Trophoblast cell (in vitro differentiated cells and primary cell): ENCODE data around the gene SNX6.

Source experiments
- DNase-seq, 2 donors: peaks; one replicate each; pipeline ENCODE4 v3.0.0-alpha.2; 2016
- H2AFZ ChIP-seq: 2 replicates; pipeline ENCODE4 v1.6.1; 2013; ENCODE audit warnings: low read length, moderate library complexity, mild to moderate bottlenecking; ENCODE audit not compliant: insufficient read depth, poor library complexity
- H2AK5ac ChIP-seq: 2 replicates; pipeline ENCODE4 v1.6.1; 2013; ENCODE audit warnings: mild to moderate bottlenecking, low read length
- H2BK120ac ChIP-seq: 2 replicates; pipeline ENCODE4 v1.6.1; 2013; ENCODE audit warnings: low read length, mild to moderate bottlenecking, moderate library complexity; ENCODE audit not compliant: insufficient read depth, poor library complexity
- H2BK12ac ChIP-seq: 2 replicates; pipeline ENCODE4 v1.6.1; 2013; ENCODE audit warnings: mild to moderate bottlenecking, low read length, moderate library complexity
- H2BK5ac ChIP-seq: 2 replicates; pipeline ENCODE4 v1.6.1; 2013; ENCODE audit warnings: low read length, low read depth, moderate library complexity, mild to moderate bottlenecking; ENCODE audit not compliant: poor library complexity
- H3K14ac ChIP-seq: 2 replicates; pipeline ENCODE4 v1.6.1; 2013; ENCODE audit warnings: mild to moderate bottlenecking, low read length
- H3K18ac ChIP-seq: 2 replicates; pipeline ENCODE4 v1.6.1; 2013; ENCODE audit warnings: mild to moderate bottlenecking, low read length
- H3K23ac ChIP-seq: 2 replicates; pipeline ENCODE4 v1.6.1; 2013; ENCODE audit warnings: low read length
- H3K27ac ChIP-seq: 2 replicates; pipeline ENCODE4 v1.5.1; 2013; ENCODE audit warnings: low read depth, mild to moderate bottlenecking, inconsistent platforms, low read length, moderate library complexity
- H3K27me3 ChIP-seq: 2 replicates; pipeline ENCODE4 v1.6.1; 2013; ENCODE audit warnings: inconsistent platforms, mild to moderate bottlenecking, low read length, moderate library complexity; ENCODE audit not compliant: insufficient read depth
- H3K36me3 ChIP-seq, 2 experiments: 1 replicate in 1 of 2; 2 replicates in 1 of 2; pipeline ENCODE4 v1.6.1; 2013; ENCODE audit warnings: low read length in 2 of 2, mild to moderate bottlenecking in 2 of 2, moderate library complexity in 1 of 2; ENCODE audit not compliant: insufficient read depth in 2 of 2, control insufficient read depth in 1 of 2
- H3K4ac ChIP-seq: 2 replicates; pipeline ENCODE4 v1.6.1; 2013; ENCODE audit warnings: low read depth, mild to moderate bottlenecking, low read length, moderate library complexity
- H3K4me1 ChIP-seq, 2 experiments: 1 replicate in 1 of 2; 2 replicates in 1 of 2; pipeline ENCODE4 v1.6.1; 2013; ENCODE audit warnings: low read length in 2 of 2, mild to moderate bottlenecking in 2 of 2, moderate library complexity in 1 of 2; ENCODE audit not compliant: insufficient read depth in 2 of 2, control insufficient read depth in 1 of 2
- H3K4me2 ChIP-seq: 2 replicates; pipeline ENCODE4 v1.6.1; 2013; ENCODE audit warnings: inconsistent platforms, mild to moderate bottlenecking, low read length, moderate library complexity
- H3K4me3 ChIP-seq: 2 replicates; pipeline ENCODE4 v1.5.1; 2013; ENCODE audit warnings: mild to moderate bottlenecking, low read depth, low read length, inconsistent platforms
- H3K79me1 ChIP-seq: one replicate; pipeline ENCODE4 v1.6.1; 2013; ENCODE audit warnings: low read length
- H3K79me2 ChIP-seq: 2 replicates; pipeline ENCODE4 v1.6.1; 2013; ENCODE audit warnings: low read length, mild to moderate bottlenecking; ENCODE audit not compliant: control insufficient read depth, insufficient read depth, poor library complexity
- H3K9ac ChIP-seq: 2 replicates; pipeline ENCODE4 v1.6.1; 2013; ENCODE audit warnings: mild to moderate bottlenecking, low read length
- H3K9me3 ChIP-seq: 2 replicates; pipeline ENCODE4 v1.6.1; 2013; ENCODE audit warnings: low read depth, mild to moderate bottlenecking, control low read depth, inconsistent platforms, low read length; ENCODE audit not compliant: insufficient read depth
- H4K12ac ChIP-seq: 2 replicates; pipeline ENCODE4 v1.6.1; 2013; ENCODE audit warnings: low read depth, mild to moderate bottlenecking, low read length, moderate library complexity
- H4K8ac ChIP-seq: 2 replicates; pipeline ENCODE4 v1.6.1; 2013; ENCODE audit warnings: low read depth, mild to moderate bottlenecking, low read length, moderate library complexity
- H4K91ac ChIP-seq: one replicate; pipeline ENCODE4 v1.6.1; 2013; ENCODE audit warnings: low read depth, mild to moderate bottlenecking, low read length, moderate library complexity
- WGBS: extraction: QIAGEN DNeasy Blood & Tissue Kit; methylation state at CpG from one replicate; pipeline ENCODE4 v1.1.7; 2013; ENCODE audit warnings: missing lambda C conversion rate; ENCODE audit not compliant: insufficient read length, insufficient coverage; ENCODE audit errors: extremely low coverage; 5-methylcytosine and 5-hydroxymethylcytosine counted together

SNX6 gene

GRCh38 chr14:34620115-34620514 lies 9.8 kb downstream of the SNX6 start:
- H2BK5ac ChIP-seq = no peak overlapping the region
- peaks cover 0 to 5% of the 10 kb centered on the region in 2 experiments for H3K4me1 ChIP-seq
- no peaks in the 10 kb centered on the region for H3K79me2 ChIP-seq
- no peak overlapping the region for H3K4ac ChIP-seq
- H3K27ac ChIP-seq = no peak overlapping the region
- H2AFZ ChIP-seq = no peak overlapping the region
- no peak overlapping the region for H3K14ac ChIP-seq
- DNase-seq = no peak
- no peak overlapping the region for H4K8ac ChIP-seq
- no peak overlapping the region for H3K4me2 ChIP-seq
- H2BK120ac ChIP-seq = no peak overlapping the region
- no peak overlapping the region for H3K23ac ChIP-seq
- H3K27me3 ChIP-seq = no peaks in the 10 kb centered on the region
- H3K36me3 ChIP-seq = peaks cover 8 to 11% of the 10 kb centered on the region in 2 experiments
- H4K91ac ChIP-seq = no peak overlapping the region
- H3K9ac ChIP-seq = no peak overlapping the region
- no peak overlapping the region for H3K18ac ChIP-seq
- no CpG with 5 or more reads among the region's 2 CpGs for WGBS
- no peaks in the 10 kb centered on the region for H3K9me3 ChIP-seq
- no peak overlapping the region for H3K4me3 ChIP-seq
- no peak overlapping the region for H2BK12ac ChIP-seq
- H4K12ac ChIP-seq = no peak overlapping the region
- no peaks in the 10 kb centered on the region for H3K79me1 ChIP-seq
- H2AK5ac ChIP-seq = no peak overlapping the region

GRCh38 chr14:34619471-34619870 lies 10.5 kb downstream of the SNX6 start:
- H3K4me3 ChIP-seq = no peak overlapping the region
- no peak overlapping the region for H4K8ac ChIP-seq
- H4K12ac ChIP-seq = no peak overlapping the region
- no peak overlapping the region for H2AFZ ChIP-seq
- no peaks in the 10 kb centered on the region for H3K27me3 ChIP-seq
- no peak overlapping the region for H2BK12ac ChIP-seq
- H2BK120ac ChIP-seq = no peak overlapping the region
- H4K91ac ChIP-seq = no peak overlapping the region
- no peak overlapping the region for H2AK5ac ChIP-seq
- peaks cover 10 to 13% of the 10 kb centered on the region in 2 experiments for H3K36me3 ChIP-seq
- H3K9ac ChIP-seq = no peak overlapping the region
- no peaks in the 10 kb centered on the region for H3K79me2 ChIP-seq
- H3K79me1 ChIP-seq = no peaks in the 10 kb centered on the region
- no peak overlapping the region for H3K18ac ChIP-seq
- no peak overlapping the region for H3K4ac ChIP-seq
- no CpG with 5 or more reads among the region's 3 CpGs for WGBS
- H3K4me1 ChIP-seq = peaks cover 0 to 5% of the 10 kb centered on the region in 2 experiments
- no peak for DNase-seq
- no peak overlapping the region for H3K14ac ChIP-seq
- no peak overlapping the region for H2BK5ac ChIP-seq
- H3K9me3 ChIP-seq = no peaks in the 10 kb centered on the region
- no peak overlapping the region for H3K4me2 ChIP-seq
- no peak overlapping the region for H3K27ac ChIP-seq
- no peak overlapping the region for H3K23ac ChIP-seq

- Histone ChIP-seq H3K18ac (no peak overlapping the region), H3K27me3 (no peaks in the 10 kb centered on the region)
- WGBS = no CpG with 5 or more reads among the region's 6 CpGs
These were observed 13.6 kb downstream of the SNX6 start for GRCh38 chr14:34616360-34616759.

GRCh38 chr14:34615507-34615906 lies 14.4 kb downstream of the SNX6 start:
- no peak overlapping the region for H3K4me2 ChIP-seq

More at GRCh38 chr14:34616360-34616759, 13.6 kb downstream of the SNX6 start:
- no peak for DNase-seq
- Histone ChIP-seq H2AFZ (no peak overlapping the region), H2BK5ac (no peak overlapping the region), H2AK5ac (no peak overlapping the region), H3K79me1 (no peaks in the 10 kb centered on the region), H2BK12ac (no peak overlapping the region), H3K4ac (no peak overlapping the region), H3K4me1 (peaks cover 0 to 5% of the 10 kb centered on the region in 2 experiments), H3K14ac (no peak overlapping the region), H3K36me3 (peaks cover 15 to 16% of the 10 kb centered on the region in 2 experiments), H4K12ac (no peak overlapping the region), H2BK120ac (no peak overlapping the region), H3K27ac (no peak overlapping the region), H3K23ac (no peak overlapping the region), H3K9ac (no peak overlapping the region), H4K91ac (no peak overlapping the region), H3K9me3 (no peaks in the 10 kb centered on the region), H3K4me2 (no peak overlapping the region), H3K4me3 (no peak overlapping the region), H4K8ac (no peak overlapping the region), H3K79me2 (no peaks in the 10 kb centered on the region)

More at GRCh38 chr14:34615507-34615906, 14.4 kb downstream of the SNX6 start:
- H3K36me3 ChIP-seq = peaks cover 15 to 16% of the 10 kb centered on the region in 2 experiments
- no peak overlapping the region for H2BK12ac ChIP-seq
- H3K18ac ChIP-seq = no peak overlapping the region
- no peak overlapping the region for H3K27ac ChIP-seq
- no peak overlapping the region for H3K4ac ChIP-seq
- no peaks in the 10 kb centered on the region for H3K9me3 ChIP-seq
- no peak overlapping the region for H4K91ac ChIP-seq
- no peaks in the 10 kb centered on the region for H3K27me3 ChIP-seq
- H2BK120ac ChIP-seq = no peak overlapping the region
- H3K79me2 ChIP-seq = no peaks in the 10 kb centered on the region
- no peak overlapping the region for H3K14ac ChIP-seq
- no CpG with 5 or more reads among the region's 6 CpGs for WGBS
- H3K4me3 ChIP-seq = no peak overlapping the region
- H3K79me1 ChIP-seq = no peaks in the 10 kb centered on the region
- no peak overlapping the region for H3K9ac ChIP-seq
- no peak overlapping the region for H4K12ac ChIP-seq
- no peak overlapping the region for H2AFZ ChIP-seq
- no peak overlapping the region for H3K23ac ChIP-seq
- peaks cover 0 to 5% of the 10 kb centered on the region in 2 experiments for H3K4me1 ChIP-seq
- no peak overlapping the region for H2AK5ac ChIP-seq
- no peak overlapping the region for H2BK5ac ChIP-seq
- H4K8ac ChIP-seq = no peak overlapping the region
- DNase-seq = no peak
